Measurements from ENCODE around the gene JUND.

JUND gene

GRCh38 chr19:18266771-18267686 is 14.4 kb downstream of the JUND start:
- FAIRE-seq = no peak

- no peak for FAIRE-seq
Measured at GRCh38 chr19:18265582-18265981, 15.8 kb downstream of the JUND start.

GRCh38 chr19:18264971-18265540 is 16.4 kb downstream of the JUND start:
- FAIRE-seq = no peak

- FAIRE-seq = no peak
Measured at GRCh38 chr19:18264137-18264854, 17.1 kb downstream of the JUND start.

DNA sequence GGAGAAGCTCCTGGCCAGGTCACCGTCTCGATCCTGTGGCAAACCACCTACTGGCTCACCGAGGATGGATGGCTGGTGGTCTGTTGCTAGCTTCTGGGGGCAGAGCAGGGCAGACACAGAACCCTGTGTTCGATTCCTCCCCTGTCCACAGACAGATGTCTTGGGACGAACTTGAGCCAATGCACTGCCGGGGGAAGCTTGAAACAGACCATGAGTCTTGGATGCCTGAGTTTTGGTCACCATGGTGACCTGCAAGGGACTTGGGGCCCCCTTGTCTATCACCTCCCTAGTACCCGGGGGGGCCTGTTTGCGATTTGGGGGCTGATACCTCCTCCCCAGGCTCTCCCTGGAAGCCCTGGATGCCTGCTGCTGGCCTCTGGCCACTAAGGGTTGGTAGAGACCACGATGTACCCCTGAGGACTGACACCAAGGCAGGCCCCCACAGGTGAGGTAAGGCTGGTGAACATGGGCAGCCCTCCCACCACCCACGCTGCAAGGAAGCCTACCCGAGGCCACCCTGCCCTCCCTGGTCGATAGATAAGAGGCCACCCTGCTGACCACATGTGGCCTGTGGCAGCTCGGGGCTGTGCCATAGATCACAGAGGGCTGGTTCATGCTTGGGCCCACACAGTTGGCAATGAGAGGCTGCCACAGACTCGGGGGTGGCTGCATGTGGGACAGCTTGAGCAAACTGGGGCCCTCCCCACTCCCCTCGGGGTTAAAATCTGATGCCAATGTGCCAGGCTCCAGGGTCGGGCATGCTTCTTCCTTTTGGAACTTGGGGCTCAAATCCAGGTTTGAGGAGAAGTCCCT is 17.9 kb downstream of the JUND start:
- FAIRE-seq = no peak

- no peak for FAIRE-seq
Measured at GRCh38 chr19:18262917-18263316, 18.5 kb downstream of the JUND start.

- no peak for FAIRE-seq
Measured at GRCh38 chr19:18262144-18262543, 19.3 kb downstream of the JUND start.

DNA sequence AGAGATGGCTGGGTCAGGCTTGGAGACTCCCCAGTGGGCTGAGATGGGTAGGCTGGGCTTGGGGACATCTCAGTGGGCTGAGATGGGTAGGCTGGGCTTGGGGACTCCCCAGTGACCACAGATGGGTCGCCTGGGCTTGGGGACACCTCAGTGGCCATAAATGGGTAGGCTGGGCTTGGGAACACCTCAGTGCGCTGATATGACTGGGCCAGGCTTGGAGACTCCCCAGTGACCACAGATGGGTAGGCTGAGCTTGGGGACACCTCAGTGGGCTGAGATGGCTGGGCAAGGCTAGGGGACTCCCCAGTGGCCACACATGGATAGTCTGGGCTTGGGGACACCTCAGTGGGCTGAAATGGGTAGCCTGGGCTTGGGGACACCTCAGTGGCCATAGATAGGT is 19.9 kb downstream of the JUND start:
- FAIRE-seq = no peak

GRCh38 chr19:18259893-18260292 is 21.5 kb downstream of the JUND start:
- FAIRE-seq = no peak

- no peak for FAIRE-seq
Measured at GRCh38 chr19:18257503-18258470, 23.6 kb downstream of the JUND start.

DNA sequence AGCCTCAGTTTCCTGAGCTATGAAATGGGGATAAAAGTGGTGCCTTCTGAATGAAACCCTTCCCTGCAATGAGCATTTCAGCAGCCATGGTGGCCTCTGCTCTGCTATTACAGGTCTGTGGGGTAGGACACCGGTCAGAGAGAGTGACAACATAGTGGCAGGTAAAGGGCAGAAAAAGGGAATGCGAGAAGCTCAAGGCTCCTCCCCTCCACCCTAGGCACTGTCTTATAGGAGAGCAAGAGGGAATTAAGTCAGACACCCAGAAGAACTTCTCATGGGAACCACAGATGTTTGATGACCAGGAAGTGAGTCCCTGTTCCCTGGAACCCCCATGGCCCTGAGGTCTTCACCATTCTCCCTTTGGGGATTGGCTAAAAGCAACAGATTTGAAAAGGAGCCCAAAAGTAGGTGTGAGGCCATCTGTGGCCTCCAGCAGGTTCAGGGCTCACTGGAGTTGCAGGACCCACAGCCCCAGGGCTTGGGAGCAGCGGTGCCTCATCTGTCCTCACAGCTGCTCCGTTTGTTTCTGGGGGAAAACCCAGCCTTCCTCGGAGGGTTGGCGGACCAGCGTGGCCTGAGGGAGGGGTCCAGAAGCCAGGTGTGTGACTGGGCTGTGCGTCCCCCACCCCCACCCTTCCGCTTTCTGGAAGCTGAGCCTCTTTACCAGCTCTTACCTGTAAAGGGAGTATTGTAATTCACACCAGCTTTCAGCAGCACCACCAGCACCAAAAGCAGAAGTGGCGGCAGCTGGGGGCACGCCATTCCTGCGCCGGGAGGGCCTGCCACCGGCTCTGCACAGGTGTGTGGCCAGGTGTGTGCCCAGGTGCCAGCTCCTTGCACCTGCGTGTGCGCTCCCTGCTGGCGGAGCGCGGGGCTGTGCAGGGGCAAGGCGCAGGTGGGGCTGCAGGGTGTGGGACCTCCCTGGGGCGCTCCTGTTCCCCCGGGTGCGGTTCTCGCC is 26.6 kb downstream of the JUND start:
- no peak for FAIRE-seq

- FAIRE-seq = no peak
Measured at GRCh38 chr19:18253716-18254115, 27.7 kb downstream of the JUND start.

DNA sequence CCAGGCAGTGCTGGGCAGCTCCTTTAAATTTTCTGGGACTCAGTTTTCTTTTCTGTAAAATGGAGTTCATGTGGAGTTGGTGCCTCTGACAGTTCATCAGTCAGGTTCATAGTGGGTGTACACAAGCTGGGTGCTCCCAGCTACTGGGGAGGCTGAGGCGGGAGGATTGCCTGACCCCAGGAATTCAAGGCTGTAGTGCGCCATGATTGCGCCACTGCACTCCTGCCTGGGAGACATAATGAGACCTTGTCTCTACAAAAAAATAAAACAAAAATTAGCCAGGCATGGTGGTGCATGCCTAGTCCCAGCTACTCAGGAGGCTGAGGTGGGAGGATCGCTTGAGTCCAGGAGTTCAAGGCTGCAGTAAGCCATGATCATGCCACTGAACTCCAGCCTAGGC is 28.3 kb downstream of the JUND start:
- FAIRE-seq = no peak

DNA sequence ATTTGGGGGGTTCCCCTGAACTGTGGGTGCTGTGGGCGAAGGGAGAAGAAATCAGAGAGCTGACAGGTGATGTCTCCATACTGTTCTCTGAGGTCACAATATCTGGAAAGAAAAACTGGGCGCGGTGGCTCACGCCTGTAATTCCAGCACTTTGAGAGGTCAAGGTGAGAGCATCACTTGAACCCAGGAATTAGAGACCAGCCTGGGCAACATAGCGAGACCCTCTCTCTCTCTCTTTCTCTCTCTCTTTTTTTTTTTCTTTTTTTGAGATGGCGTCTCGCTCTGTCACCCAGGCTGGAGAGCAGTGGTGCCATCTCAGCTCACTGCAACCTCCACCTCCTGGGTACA is 29.1 kb downstream of the JUND start:
- no peak for FAIRE-seq

- FAIRE-seq = no peak
Measured at GRCh38 chr19:18251587-18252369, 29.6 kb downstream of the JUND start.

DNA sequence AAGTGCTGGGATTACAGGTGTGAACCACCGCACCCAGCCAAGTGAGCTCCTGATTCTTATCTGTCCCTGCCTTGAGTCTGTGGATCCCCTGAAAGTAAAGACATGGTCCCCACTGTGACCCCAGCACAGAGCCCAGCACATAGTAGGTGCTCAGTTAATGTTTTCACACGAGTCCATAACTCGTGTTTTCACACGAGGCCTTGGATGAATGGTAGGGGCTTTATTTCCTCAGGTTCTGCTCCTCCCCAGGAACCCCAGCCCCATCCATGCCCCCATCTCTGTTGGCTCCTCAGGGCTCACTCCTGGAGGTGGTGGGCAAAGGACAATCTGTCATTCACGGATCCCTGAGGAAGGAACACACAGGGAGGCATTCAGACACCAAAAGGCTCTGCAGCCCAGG is 31.6 kb downstream of the JUND start:
- FAIRE-seq = no peak

DNA sequence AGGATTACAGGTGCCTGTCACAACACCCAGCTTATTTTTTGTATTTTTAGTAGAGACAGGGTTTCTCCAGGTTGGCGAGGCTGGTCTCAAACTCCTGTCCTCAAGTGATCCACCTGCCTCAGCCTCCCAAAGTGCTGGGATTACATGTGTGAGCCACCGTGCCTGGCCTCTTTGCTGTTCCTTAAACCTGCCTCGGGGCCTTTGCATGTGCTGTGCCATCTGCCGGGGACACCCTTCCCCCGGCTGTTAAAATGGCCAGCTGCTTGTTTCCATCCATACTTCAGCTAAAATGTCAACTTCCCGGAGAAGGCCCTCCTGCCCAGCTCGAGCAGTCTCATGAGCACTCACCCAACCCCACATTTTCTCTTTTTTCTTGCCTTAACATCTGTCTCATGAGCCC is 36.1 kb downstream of the JUND start:
- FAIRE-seq = no peak

DNA sequence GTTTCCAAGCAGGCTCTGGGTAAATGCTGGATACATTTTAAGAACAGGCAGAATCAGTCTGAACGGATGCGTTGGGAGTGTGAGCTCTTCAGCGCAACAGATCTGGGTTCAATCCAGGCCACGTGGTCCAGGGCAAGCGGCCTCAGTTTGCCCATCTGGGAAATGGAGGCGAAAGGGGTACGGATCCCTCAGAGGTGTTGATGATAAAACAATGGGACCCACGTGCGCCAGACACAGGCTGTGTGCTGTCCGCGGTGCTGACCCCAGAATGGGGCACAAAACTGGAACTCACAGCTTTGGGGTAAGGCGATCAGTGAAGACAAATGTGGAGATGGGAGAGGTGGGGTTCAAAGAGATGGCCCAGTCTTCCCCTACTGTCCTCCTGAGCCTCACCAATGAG is 42.1 kb downstream of the JUND start:
- FAIRE-seq = no peak

- FAIRE-seq = no peak
Measured at GRCh38 chr19:18234194-18234593, 47.2 kb downstream of the JUND start.

Measured in endometrium (tissue), 2 donors.